ENCODE data around the gene GNAT2.

GNAT2 gene

GRCh38 chr1:109626682-109627408 lies 7.4 kb upstream of the GNAT2 start:
- no peak for DNase-seq

DNA sequence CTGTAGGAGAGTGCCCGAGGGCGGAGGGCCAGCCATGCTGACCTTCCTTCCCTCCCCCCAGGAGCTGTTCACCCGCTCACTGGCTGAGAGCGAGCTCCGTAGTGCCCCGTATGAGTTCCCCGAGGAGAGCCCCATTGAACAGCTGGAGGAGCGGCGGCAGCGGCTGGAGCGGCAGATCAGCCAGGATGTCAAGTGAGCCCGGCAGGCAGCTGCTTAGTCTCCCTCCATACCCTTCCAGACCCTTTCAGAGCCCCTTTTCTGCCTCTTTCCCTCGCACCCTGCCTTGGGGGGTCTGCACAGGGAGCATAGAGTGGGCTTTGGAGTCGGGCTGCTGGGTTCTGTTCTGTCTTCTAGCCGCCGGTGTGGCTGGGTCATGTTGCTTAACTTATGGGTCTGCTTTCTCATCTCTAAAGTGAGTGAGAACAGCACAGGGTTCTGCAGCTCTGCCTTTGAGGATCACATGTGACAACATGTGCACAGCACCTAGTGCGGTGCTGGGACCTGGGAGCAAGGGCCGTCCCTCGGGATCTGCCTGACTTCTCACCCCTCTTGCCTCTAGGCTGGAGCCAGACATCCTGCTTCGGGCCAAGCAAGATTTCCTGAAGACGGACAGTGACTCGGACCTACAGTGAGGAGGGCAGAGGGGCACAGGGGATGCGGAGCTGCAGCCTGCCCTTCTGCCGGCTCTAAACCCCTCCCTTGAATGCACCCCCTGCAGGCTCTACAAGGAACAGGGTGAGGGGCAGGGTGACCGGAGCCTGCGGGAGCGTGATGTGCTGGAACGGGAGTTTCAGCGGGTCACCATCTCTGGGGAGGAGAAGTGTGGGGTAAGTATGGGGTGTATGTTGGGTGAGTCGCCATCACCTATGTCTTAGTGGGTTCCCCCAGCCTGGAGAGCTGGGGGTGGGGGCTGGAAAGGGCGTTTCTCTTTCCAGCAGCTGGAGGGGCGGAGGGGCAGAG lies 6.5 kb upstream of the GNAT2 start:
- no peak for DNase-seq

DNA sequence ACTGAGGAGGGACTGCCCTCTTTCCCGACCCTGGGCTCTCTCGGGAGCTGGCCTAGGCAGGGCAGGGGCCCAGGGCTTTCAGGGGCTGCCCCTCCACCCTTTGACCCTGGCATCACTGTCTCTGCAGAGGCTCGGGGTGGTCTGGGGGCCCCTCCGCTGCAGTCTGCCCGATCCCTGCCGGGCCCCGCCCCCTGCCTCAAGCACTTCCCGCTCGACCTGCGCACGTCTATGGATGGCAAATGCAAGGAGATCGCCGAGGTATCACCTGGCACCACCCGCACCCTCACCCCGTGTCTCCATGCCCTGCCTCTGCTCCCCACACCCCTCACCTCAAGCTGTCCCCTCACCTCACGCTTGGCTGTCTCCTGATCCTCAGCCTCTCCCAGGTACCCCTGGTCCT lies 5.8 kb upstream of the GNAT2 start:
- DNase-seq, result no peak

DNA sequence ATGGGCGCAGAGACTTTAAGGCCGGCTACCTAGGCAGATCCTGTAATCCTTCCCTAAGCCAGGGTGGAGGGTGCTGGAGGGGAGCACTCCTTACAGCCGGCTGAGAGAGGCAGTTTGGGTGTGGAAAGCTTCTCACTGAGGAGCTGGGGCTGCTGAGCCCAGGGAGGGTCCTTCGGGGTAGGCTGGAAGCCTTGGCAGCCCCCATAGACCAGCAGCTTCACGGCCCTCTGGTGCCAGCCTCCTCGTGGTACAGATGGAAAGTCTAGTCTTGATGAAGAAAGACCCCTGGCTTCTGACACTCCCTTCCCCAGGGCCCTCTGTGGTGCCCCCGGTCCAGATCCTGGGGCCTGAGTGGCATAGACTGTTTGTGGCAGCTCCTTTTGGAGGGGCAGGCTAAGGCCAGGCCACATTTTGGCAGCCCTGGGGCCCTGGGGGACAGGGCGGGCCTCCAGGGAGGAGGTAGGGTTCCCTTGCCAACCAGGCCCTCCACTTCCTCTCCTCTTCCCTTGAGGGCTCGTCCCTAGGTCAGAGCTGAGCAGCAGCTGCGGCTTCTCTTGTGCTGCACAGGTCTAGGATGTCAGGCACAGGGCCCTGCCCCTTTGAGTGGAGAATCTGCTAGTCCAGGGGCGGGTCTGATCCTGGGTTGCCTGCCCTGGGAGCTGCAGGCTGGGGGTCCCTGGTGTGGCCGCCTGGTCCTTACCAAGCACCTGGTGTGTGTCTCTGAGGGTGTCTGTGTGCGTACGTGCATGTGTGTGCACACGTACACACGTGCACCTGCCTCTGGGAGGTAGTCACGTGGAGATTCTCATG lies 5.0 kb upstream of the GNAT2 start:
- DNase-seq, result no peak

DNA sequence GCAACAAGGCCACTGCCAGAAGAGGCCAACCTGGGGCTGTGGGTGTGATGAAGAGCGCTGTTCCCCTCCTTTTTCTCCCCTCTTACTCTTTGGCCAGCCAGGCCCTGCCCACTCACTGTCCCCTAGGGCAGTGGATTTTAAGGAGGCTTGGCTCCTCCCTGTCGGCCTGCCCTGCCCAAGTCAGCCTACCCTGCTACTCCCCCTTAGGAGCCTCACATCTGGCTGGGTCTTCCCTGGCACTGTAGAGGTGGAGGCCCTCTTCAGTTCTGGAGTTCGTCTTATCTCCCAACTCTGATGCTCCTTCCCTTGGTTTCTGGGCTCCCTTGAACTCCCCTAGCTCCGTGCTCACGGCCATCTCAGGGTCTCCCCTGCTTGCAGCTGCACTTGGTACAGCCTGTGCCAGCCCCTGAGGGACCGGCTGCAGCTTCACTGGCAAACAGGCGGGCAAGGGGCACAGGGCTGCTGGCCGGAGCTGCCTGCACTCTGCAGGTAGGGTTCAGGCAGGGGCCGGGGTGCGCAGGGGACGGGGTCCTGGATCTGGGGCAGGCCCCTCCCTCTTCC lies 4.3 kb upstream of the GNAT2 start:
- no peak for DNase-seq

- DNase-seq, result no peak
Observed at GRCh38 chr1:109622895-109623294, 3.5 kb upstream of the GNAT2 start.

- DNase-seq, result no peak
Observed at GRCh38 chr1:109622137-109622892, 2.9 kb upstream of the GNAT2 start.

- no peak for DNase-seq
Observed at GRCh38 chr1:109621379-109622136, 2.1 kb upstream of the GNAT2 start.

DNA sequence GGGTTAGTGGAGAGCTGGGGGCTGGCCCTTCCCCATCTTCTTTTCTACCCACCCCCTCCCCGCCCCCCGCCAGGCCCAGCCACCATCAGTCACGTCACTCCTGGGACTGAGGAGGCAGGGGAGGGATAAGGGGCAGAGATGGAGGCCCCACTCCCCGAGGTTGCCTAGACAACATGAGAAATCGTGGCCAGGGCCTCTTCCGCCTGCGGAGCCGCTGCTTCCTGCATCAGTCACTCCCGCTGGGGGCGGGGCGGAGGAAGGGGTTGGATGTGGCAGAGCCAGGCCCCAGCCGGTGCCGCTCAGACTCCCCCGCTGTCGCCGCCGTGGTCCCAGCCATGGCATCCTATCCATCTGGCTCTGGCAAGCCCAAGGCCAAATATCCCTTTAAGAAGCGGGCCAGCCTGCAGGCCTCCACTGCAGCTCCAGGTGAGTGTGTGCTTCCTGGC lies 1.4 kb upstream of the GNAT2 start:
- peak; percentile 76 for DNase-seq

DNA sequence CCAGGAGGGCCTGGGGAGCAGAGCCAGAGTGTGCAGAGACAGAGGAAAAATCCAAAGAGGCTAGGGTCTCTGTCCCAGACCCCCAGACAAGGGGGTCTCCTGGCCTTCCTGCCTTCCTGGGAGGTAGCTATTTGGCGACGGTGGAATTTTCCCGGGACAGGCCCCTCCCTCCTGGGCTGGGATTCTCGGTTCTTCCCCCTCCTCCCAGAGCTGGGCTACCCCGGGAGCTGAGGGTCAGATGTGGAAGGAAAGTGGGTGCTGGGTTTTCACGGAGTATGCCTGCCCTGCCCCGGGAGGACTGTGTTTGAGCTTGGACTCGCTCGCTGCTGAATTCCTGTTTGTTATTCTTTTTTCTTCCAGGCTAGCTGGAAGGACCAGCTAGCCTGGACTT lies 980 bp upstream of the GNAT2 start:
- peak; percentile 50 for DNase-seq

GRCh38 chr1:109618661-109619575 lies 498 bp downstream of the GNAT2 start:
- no peak for DNase-seq

DNA sequence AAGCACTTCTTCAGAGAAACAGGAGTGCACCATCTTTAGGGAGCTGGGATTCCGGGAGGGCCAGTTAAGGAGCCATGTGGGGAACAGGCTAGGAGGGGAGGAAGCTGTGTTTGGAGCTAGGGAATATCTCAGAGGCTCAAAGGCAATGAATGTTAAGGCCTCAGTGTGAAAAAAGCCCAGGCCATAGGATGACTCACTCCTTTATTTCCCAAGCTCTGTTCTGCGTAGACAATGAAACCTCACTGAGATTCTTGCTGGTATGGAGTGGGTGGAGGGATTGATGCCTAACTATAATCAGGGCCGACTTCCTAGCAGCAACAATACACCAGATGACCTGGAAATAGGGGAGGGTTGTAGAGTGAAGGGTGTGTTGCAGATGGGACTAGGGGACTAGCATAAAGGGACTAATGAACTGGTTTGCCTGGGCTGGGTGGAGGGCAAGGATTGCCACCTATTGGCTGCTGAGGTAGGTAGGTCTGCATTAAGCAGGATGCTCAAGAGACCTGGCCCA lies 2.1 kb downstream of the GNAT2 start:
- DNase-seq, result no peak

DNA sequence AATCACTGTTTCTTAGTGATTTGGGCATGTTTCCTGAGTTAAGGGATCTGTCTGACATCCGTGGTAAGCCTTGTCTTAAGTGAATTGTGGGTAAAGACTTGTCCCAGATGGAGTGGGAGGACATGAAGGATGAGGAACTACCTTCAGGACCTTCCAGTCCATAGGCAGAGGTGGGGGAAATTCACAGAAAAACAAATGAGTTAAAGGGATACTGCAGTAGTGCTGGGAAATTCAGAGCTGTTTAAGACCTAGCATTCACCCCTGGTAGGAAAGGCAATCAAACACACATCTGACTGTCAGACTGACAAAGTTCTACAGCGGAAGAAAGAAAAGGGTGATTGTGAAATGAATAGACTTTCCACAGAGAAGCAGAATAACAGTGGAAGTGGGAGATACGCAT lies 3.0 kb downstream of the GNAT2 start:
- DNase-seq, result no peak

GRCh38 chr1:109615879-109616278 lies 3.5 kb downstream of the GNAT2 start:
- DNase-seq, result no peak

DNA sequence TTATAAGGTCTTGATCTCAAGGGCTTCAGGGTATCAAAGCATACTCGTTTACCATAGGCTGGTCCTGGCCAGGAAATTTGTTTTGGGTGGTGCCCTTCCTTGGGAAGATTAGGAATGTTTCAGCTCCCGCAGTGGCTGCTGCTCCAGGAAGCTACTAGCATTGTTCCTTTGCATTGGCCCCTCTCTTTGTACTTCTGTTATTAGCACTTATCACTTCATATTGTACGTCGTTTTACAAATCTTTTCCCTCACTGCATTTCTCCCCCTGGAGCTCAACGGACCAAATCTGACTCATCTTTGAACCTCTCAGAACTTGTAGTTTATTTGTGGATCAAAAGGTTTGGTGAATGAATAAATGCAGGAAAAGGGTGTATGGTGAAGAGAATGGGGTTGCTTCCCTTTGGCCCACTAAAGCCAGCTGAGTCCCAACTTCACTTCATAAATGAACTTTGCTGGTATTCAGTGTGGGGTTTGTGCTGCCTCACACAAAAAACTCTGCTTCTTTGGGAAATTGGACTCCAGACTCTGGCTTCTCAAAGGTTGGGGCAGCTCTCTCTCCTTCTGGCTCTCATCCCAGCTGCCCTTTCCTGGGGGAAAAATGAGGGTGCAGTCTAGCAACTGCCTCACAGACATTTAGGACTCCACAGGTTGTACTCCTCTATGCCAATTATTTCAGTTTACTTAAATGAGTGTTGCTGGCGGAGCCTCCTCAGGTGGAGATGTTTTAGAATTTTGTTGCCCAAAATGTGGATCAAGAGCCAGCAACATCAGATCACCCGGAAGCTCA lies 5.9 kb downstream of the GNAT2 start:
- no peak for DNase-seq

DNA sequence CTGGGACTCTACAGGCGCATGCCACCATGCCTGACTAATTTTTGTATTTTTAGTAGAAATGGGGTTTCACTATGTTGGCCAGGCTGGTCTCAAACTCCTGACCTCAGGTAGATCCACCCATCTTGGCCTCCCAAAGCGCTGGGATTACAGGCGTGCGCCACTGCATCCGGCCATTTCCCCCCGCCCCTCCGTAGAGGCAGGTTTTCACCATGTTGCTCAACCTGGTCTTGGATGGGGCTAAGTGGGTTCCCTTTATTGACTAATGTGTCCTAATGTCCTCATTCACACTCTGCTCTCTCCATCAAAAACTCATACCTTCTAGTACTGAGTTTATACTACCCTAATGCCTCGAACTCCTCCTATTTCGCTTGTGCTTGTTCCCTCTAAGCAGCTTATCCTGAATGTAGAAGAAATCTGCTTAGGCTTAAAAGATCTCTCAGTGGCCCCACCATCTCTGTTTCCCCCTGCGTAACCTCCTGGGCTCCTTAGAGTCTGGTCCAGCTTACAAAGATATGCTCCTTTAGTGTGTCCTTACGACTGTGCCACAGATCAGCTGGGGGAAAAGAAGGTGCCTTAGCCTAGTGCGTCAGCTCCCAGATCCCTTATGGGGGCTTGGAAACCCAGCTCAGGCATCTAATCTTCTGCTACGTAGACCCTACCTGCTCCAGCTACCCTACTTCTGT lies 8.0 kb downstream of the GNAT2 start:
- no peak for DNase-seq

GRCh38 chr1:109610609-109611307 lies 8.7 kb downstream of the GNAT2 start:
- no peak for DNase-seq

GRCh38 chr1:109609881-109610280 lies 9.5 kb downstream of the GNAT2 start:
- DNase-seq, result no peak

All from NCI-H526 treated with DMSO at 0.1 percent for 48 hours (cell line).